ENCODE results near the gene FARP1.

DNA sequence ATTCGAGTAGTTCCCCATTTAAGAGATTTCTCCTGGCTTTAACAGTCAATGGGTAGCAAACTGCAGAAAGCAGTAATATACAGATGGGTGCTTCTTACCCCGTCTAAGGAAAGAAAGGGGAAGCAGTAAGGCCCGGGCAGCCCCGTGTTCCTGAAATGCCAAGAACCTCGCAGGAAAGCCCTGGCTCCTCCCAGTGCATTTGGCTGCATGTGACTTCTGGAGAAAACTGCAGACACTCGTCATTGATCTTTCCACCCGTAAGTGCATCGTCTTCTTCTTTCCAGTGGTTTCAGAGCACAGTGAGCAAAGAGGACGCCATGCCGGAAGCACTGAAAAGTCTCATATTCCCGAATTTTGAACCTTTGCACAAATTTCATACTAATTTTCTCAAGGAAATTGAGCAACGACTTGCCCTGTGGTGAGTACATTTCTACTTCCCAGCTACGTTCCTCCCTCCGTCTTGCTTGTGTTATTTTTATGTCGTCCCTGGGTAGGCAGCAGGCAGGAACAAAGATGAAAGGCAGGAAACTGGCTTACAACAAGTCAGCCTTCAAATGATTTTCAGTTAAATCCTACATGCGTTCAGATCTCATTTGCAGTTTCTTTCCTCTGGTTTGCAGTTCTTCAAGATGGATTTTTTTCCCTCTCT lies 268.8 kb downstream of the FARP1 start:
- TF ChIP-seq POLR2A (IDR thresholded peaks at IDR 0.05), result no peak
- TF ChIP-seq, protein P1, sequence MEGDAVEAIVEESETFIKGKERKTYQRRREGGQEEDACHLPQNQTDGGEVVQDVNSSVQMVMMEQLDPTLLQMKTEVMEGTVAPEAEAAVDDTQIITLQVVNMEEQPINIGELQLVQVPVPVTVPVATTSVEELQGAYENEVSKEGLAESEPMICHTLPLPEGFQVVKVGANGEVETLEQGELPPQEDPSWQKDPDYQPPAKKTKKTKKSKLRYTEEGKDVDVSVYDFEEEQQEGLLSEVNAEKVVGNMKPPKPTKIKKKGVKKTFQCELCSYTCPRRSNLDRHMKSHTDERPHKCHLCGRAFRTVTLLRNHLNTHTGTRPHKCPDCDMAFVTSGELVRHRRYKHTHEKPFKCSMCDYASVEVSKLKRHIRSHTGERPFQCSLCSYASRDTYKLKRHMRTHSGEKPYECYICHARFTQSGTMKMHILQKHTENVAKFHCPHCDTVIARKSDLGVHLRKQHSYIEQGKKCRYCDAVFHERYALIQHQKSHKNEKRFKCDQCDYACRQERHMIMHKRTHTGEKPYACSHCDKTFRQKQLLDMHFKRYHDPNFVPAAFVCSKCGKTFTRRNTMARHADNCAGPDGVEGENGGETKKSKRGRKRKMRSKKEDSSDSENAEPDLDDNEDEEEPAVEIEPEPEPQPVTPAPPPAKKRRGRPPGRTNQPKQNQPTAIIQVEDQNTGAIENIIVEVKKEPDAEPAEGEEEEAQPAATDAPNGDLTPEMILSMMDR (IDR thresholded peaks at IDR 0.05), result no peak
- no peak for TF ChIP-seq POLR2AphosphoS5 (IDR thresholded peaks at IDR 0.05; ENCODE audit: insufficient read depth in 1 of 2, low read depth in 1 of 2)
